Measurements from ENCODE around the gene RUNX2.

The RUNX2 gene

DNA sequence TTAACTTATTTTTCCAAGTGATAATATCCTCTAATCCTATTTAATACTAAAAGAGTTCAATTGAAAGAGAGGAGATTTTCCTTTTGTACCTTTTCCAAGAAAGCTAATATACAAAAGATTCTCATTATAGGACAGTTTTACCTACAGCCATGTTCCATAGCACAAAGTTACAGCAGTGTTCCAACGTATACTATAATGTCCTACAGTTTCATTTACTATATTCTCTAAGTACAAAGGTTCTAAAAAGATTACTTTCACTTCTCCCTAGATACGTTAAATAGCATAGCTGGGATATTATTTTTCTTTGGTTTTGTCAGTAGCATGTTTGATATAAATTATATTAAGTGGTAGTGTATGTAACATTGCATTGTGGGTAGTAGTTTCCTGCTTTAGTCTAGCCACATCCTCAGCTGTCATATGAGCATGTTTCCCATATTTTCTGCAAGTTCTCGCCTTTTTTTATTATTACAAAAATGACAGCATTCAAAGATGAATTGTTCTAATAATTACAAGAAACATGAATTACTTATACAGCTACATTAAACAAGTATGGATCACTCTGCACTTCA lies 4.4 kb upstream of the RUNX2 start:
- TF ChIP-seq, protein P1, sequence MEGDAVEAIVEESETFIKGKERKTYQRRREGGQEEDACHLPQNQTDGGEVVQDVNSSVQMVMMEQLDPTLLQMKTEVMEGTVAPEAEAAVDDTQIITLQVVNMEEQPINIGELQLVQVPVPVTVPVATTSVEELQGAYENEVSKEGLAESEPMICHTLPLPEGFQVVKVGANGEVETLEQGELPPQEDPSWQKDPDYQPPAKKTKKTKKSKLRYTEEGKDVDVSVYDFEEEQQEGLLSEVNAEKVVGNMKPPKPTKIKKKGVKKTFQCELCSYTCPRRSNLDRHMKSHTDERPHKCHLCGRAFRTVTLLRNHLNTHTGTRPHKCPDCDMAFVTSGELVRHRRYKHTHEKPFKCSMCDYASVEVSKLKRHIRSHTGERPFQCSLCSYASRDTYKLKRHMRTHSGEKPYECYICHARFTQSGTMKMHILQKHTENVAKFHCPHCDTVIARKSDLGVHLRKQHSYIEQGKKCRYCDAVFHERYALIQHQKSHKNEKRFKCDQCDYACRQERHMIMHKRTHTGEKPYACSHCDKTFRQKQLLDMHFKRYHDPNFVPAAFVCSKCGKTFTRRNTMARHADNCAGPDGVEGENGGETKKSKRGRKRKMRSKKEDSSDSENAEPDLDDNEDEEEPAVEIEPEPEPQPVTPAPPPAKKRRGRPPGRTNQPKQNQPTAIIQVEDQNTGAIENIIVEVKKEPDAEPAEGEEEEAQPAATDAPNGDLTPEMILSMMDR (conservative IDR thresholded peaks at IDR 0.05), result no peak
- TF ChIP-seq ZFX (IDR thresholded peaks at IDR 0.05), result no peak
- no peak overlapping the region for H3K27ac ChIP-seq

DNA sequence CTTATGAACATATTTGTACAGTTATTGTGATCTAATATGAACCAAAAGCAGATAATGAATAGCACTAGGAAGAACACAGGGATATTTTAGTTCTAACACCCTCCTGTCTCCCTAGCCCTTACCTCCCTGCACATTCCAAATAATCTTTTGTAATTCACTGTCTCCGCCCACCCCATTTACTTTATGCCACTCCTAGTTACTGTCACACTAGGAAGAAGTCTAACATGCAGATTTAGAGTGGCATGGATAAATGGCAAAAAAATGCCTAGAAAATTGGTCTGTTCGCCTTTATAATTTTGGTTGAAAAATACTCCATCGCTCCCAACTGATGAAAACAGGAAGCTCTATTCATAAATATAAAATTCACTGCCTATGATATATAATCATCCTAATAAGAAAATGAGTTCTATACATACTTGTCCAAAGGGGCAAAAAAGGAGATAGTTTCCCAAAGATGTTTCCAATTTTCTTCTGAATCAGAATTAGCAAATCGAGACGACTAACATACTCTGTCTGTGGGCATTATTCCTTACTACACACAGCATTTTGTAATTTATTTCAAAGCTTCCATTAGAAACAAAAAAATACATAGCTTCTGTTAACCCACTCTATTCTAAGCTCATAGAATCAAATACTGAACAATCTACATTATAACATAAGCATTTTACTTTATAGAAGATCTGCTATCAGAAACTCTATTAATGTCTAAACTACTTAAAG lies 1.3 kb upstream of the RUNX2 start:
- TF ChIP-seq, protein P1 (conservative IDR thresholded peaks at IDR 0.05), result no peak
- no peak for TF ChIP-seq ZFX (IDR thresholded peaks at IDR 0.05)
- H3K27ac ChIP-seq, result no peak overlapping the region

DNA sequence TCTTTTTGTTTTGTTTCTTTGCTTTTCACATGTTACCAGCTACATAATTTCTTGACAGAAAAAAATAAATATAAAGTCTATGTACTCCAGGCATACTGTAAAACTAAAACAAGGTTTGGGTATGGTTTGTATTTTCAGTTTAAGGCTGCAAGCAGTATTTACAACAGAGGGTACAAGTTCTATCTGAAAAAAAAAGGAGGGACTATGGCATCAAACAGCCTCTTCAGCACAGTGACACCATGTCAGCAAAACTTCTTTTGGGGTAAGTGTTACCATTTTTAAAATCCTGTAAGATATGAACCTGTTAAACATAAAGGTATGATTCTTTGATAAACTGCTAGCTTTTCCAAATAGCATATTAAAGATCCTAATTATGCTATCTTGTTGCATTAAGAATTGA lies 393 bp downstream of the RUNX2 start:
- H3K27ac ChIP-seq, result no peak overlapping the region
- TF ChIP-seq ZFX (IDR thresholded peaks at IDR 0.05), result no peak
- TF ChIP-seq, protein P1 (conservative IDR thresholded peaks at IDR 0.05), result no peak

DNA sequence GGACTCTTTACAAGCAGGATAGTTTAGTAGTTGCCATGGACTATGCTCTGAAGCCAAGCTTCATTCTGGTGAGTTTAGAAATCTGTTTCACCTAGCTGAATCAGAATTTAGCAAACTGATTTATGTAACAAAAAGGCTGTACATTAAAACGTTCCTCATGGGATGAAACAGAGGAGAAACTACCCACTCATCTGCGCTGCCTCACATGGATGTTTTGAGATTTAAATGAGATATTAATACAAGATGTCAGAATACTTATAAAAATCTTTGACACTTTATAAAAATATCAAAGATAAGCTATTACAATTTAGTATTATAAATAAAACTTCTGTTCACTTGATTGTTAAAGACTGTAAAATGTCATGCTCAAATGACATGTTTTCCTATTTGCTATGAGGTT lies 16.8 kb downstream of the RUNX2 start:
- TF ChIP-seq, protein P1 (conservative IDR thresholded peaks at IDR 0.05), result no peak
- TF ChIP-seq ZFX (IDR thresholded peaks at IDR 0.05), result no peak
- no peak overlapping the region for H3K27ac ChIP-seq

DNA sequence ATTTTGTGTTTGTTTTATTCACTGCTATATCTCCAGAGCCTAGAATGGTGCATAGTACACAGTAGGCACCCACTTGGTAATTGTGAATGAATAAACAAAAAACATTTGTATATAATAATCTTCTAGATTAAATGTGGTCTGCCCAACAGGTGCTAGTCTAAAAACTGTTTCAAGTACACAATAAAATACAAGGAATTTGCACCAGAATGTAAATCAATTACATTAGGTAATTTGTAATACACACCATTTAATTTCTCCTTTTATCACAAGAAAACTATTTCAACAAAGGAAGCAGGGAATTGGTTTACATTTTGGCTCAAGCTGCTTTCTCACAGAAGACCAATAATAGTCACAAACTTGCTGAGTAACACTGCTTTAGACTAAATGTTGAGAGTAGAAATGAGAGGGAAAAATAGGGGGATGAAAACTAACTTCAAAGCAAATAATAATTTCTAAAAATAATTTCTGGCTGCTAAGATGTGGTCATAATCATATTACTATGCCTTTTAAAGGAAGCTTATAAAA lies 22.1 kb downstream of the RUNX2 start:
- no peak overlapping the region for H3K27ac ChIP-seq
- TF ChIP-seq ZFX (IDR thresholded peaks at IDR 0.05), result no peak
- TF ChIP-seq, protein P1 (conservative IDR thresholded peaks at IDR 0.05), result no peak

DNA sequence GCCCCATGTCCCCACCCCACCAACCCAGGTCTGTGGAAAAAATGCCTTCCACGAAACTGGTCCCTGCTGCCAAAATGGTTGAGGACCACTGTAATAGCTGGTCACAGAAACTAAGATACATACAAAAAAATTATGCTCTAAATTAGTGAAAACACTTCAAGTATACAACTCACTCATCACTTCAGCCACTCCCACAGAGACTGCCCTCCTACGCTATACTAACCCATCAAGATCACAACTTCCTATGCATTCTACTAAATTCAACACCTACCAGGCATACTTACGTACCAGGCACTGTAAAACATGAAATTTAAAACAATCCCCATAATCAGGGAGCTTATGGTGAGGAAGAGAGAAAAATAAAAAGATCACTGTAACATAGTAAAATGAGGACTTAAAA lies 22.9 kb downstream of the RUNX2 start:
- H3K27ac ChIP-seq, result no peak overlapping the region
- no peak for TF ChIP-seq ZFX (IDR thresholded peaks at IDR 0.05)
- TF ChIP-seq, protein P1 (conservative IDR thresholded peaks at IDR 0.05), result no peak

DNA sequence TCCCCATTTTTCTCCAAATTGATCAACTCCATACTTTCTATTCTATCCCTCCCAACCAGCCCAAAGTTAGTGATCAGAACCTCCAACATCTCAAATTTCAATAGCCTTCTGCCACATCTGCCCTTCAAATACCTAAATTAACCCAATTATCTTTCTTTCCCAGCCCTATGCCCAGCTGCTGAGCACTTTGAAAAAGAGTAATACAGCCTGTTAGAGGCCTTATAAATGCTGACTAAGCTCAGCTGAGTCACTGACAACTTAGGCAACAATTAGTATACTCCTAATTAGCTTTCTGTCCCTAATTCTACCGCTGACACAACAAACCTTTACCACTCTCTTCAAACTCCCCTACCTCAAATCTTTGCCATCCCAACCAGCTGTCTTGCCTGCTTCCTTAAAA lies 23.5 kb downstream of the RUNX2 start:
- TF ChIP-seq ZFX (IDR thresholded peaks at IDR 0.05), result no peak
- H3K27ac ChIP-seq, result no peak overlapping the region

All from C4-2B (cell line).